ENCODE results near the gene SSMEM1. TPM values are rescaled to one million over a fixed set of nuclear protein-coding genes. Genes with fewer than 3 reads are reported as not detected.

SSMEM1 gene
- total and polyA plus RNA-seq, 2 experiments from 2014 or later: not detected

DNA sequence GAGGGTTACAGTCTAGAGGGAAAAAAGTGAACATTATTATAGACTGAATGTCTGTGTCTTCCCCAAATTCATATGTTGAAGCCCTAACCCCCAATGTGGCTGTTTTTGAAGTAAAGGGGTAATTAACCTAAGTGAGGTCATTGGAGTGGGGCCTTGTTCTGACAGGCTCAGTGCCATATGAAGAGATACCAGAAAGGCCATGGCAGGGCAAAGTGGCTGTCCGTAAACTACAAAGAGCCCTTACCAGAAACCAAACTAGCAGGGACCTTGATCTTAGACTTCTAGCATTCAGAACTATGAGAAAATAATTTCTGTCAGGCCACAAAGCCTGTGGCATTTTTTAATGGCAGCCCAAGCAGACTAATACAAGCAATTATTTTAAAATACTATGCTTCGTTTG, 11.2 kb upstream of the SSMEM1 start:
- H3K79me2 ChIP-seq: no peaks in the 10 kb centered on the region
- no peaks in the 10 kb centered on the region for H3K9me2 ChIP-seq (replicated peaks; ENCODE audit: insufficient read depth)
- no peak overlapping the region for H3K27ac ChIP-seq
- no peaks in the 10 kb centered on the region for H3K36me3 ChIP-seq (replicated peaks; ENCODE audit: insufficient read depth, low read depth)
- H3K9me3 ChIP-seq (ENCODE audit: low read depth): no peaks in the 10 kb centered on the region
- no peak overlapping the region for H2AFZ ChIP-seq
- H3K4me3 ChIP-seq: no peak overlapping the region
- 80% methylated on average over 2 of the region's 2 CpGs for WGBS (ENCODE audit: low lambda C conversion rate, missing lambda C conversion rate)
- no peak overlapping the region for H3K4me2 ChIP-seq
- H4K20me1 ChIP-seq (ENCODE audit: insufficient read depth, poor library complexity, severe bottlenecking): no peaks in the 10 kb centered on the region
- TF ChIP-seq EZH2phosphoT487 (IDR thresholded peaks at IDR 0.05; ENCODE audit: low read depth, severe bottlenecking, unreplicated experiment): no peak
- no peak for TF ChIP-seq EZH2 (IDR thresholded peaks at IDR 0.05; ENCODE audit: borderline replicate concordance)
- no peak for TF ChIP-seq CTCF (IDR thresholded peaks at IDR 0.05; ENCODE audit: poor library complexity)
- H3K27me3 ChIP-seq: no peaks in the 10 kb centered on the region
- DNase-seq (ENCODE audit: low spot score): no peak
- no peaks in the 10 kb centered on the region for H3K4me1 ChIP-seq (ENCODE audit: insufficient read depth)

- Histone ChIP-seq H3K27ac (no peak overlapping the region), H3K4me3 (no peak overlapping the region), H3K27me3 (no peaks in the 10 kb centered on the region), H2AFZ (no peak overlapping the region), H3K4me2 (no peak overlapping the region), H4K20me1 (ENCODE audit: insufficient read depth, poor library complexity, severe bottlenecking) (no peaks in the 10 kb centered on the region), H3K36me3 (replicated peaks; ENCODE audit: insufficient read depth, low read depth) (no peaks in the 10 kb centered on the region), H3K79me2 (no peaks in the 10 kb centered on the region), H3K4me1 (ENCODE audit: insufficient read depth) (no peaks in the 10 kb centered on the region), H3K9me2 (replicated peaks; ENCODE audit: insufficient read depth) (no peaks in the 10 kb centered on the region), H3K9me3 (ENCODE audit: low read depth) (no peaks in the 10 kb centered on the region)
- DNase-seq (ENCODE audit: low spot score): no peak
- TF ChIP-seq CTCF (IDR thresholded peaks at IDR 0.05; ENCODE audit: poor library complexity): no peak
- no peak for TF ChIP-seq EZH2phosphoT487 (IDR thresholded peaks at IDR 0.05; ENCODE audit: low read depth, severe bottlenecking, unreplicated experiment)
- no peak for TF ChIP-seq EZH2 (IDR thresholded peaks at IDR 0.05; ENCODE audit: borderline replicate concordance)
- 80% methylated on average over 2 of the region's 2 CpGs for WGBS (ENCODE audit: low lambda C conversion rate, missing lambda C conversion rate)
These were observed 10.6 kb upstream of the SSMEM1 start for GRCh38 chr7:130197094-130197493.

- Histone ChIP-seq H3K27me3 (no peaks in the 10 kb centered on the region), H2AFZ (no peak overlapping the region), H3K36me3 (replicated peaks; ENCODE audit: insufficient read depth, low read depth) (no peaks in the 10 kb centered on the region), H3K9me3 (ENCODE audit: low read depth) (no peaks in the 10 kb centered on the region), H3K4me1 (ENCODE audit: insufficient read depth) (peaks cover 6% of the 10 kb centered on the region), H3K4me3 (no peak overlapping the region), H3K9me2 (replicated peaks; ENCODE audit: insufficient read depth) (no peaks in the 10 kb centered on the region), H3K79me2 (peaks cover 10% of the 10 kb centered on the region), H3K4me2 (no peak overlapping the region), H4K20me1 (ENCODE audit: insufficient read depth, poor library complexity, severe bottlenecking) (no peaks in the 10 kb centered on the region), H3K27ac (no peak overlapping the region)
- no peak for DNase-seq (ENCODE audit: low spot score)
- 96% methylated on average over 7 of the region's 7 CpGs for WGBS (ENCODE audit: low lambda C conversion rate, missing lambda C conversion rate)
- TF ChIP-seq EZH2 (IDR thresholded peaks at IDR 0.05; ENCODE audit: borderline replicate concordance) (no peak), EZH2phosphoT487 (IDR thresholded peaks at IDR 0.05; ENCODE audit: low read depth, severe bottlenecking, unreplicated experiment) (no peak), CTCF (IDR thresholded peaks at IDR 0.05; ENCODE audit: poor library complexity) (no peak)
These were observed 5.9 kb upstream of the SSMEM1 start for GRCh38 chr7:130201796-130202195.
